ENCODE data around the gene CES5A.

The CES5A gene

DNA sequence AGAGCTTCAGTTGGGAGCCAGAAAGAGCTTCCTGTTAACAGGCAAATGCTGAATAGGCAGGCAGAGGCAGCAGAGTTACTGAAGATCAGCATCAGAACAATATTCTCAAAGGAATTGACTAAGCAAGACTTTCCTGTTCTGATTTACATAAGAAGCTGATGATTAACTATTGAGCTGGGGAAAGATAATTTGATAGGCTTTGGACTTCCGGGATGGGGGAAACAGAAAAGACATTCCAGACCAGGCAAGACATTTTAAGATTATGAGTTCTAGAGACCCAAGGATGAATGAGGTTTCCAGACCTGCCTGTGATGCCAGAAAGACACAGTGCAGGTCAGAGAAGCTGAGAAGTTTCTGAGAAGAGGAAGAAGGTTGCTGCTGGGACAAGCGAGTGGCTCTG lies at the start of gene CES5A:
Gene CES5A, minus strand, starts transcription at position 101 of the 400 bp plus-strand sequence. CDS start 152 bp downstream, outside the sequence.
- DNase-seq = no peak

GRCh38 chr16:55922662-55923061 lies 47.5 kb upstream of the CES5A start:
- no peak for DNase-seq

DNA sequence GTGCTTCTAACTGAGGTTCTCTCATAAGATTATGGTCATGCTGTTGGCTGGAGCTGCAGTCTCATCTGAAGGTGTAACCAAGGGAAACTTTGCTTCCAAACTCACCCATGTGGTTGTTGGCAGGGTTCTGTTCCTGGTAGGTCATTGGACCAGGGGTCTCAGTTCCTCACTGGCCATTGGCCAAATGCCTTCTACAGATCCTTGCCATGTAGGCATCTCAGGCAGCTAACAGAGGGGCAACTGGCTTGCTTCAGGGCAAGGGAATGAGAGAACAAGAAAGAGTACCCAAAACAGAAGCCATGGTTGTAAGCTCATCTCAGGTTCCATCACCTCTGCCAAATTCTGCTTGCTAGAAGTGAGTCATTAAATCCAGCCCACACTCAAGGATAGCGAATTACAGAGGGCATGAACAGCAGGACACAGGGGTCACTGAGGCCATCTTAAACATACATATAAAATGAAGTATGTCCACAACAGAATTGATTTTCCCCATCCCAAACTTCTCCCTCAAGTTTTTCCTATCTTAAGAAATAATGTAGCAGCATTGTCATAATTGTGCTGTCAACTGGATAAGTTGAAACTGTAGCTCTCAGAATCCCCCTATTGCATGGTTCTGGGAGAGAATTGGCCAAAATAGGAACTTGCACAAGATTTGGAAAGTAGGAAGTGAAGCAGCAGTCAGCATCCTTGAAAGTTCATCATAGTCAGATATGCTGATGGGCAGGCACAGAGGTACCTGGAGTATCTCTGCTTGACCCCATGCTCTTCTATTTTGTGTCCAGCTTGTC lies 42.4 kb upstream of the CES5A start:
- no peak for DNase-seq

DNA sequence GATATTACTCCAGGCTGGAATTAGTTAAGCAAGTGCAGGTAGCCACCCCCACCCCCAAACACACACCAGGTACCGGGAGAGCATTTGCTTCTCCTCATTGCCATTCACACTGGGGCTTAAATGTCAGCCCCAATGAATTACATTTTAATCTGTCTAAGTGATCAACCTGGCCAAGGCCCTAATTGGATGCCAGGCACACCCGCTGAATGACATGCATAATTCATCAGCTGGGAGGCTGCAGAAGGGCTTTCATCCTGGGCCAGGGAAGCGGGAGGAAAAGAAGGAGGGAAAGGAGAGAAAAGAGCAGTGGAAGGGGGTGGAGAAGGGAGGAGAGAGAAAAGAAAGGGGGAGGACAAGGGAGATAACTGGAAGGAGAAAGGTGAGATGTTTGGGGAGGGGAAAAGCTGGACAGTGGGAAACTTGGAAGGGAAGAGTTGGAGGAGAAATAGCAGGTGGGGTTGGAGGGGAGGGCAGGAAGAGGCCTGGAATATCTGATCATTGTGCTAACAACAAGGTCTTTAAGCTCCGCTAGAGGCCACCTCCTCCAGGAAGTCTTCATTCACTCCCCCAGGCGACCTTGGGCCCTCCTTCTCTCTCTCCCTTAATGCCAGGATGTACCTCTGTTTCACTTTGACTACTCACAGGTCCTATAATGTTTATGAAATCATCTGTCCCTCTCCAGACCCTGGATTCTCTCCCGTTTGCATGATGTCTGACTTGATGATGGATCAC lies 40.1 kb upstream of the CES5A start:
- peak; percentile 3 for DNase-seq

DNA sequence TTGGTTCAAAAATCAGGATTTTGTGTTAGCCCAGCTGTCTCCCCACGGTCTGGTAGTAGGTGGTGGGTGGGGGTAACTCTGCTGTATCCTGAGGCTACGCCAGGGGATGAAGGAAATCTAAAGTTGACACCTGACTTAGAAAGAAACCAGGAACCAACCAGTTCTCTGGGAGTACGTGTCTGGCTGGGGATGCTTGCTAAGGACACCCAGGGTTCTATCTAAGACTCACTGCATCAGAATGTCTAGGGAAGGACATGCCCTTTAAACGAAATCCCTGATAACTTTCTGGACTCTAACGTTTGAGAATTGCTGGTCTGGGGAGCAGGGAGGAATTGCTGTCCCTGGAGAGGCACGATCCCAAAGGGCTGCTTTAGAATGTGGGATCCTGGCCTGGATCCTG lies 39.2 kb upstream of the CES5A start:
- no peak for DNase-seq

DNA sequence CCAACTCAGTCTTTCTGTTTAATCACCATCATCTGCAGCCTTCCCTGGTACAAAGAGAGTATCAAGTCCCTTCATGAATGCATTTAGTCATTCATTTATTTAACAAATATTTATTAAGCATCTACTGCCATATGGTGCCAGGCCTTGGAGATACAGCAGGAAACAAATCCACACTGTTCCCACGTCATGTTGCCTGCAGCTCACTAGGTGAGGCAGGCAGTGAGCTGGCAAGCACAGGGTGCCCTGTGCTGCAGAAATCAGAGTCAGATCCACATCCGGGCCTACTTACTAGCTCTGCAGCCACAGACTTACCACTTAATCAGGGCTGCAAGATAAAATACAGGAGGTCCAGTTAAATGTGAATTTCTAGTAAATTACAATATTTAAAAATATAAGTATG lies 38.5 kb upstream of the CES5A start:
- DNase-seq = peak; percentile 73

- DNase-seq = peak; percentile 4
Observed at GRCh38 chr16:55913121-55913520, 37.9 kb upstream of the CES5A start.

DNA sequence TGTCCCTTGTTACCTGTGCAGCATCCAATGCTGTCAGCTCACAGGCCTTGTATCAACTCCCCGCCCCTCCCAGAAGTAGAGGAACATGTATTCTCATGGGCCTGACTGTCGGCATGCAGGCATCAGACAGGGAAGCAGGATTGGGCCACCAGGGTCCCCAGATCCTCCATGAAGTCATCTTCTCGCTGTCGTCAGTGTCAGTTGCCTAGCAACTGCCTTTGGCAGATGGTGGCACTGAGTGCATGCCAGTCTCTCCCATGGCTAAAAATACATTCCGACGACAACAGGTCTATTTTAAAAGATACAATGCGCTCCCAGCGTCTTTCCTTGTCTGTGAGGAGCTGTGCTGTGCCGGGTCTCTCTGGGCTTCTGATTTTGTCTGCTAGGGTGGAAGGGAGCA lies 36.8 kb upstream of the CES5A start:
- DNase-seq = peak; percentile 83

GRCh38 chr16:55911616-55912015 lies 36.4 kb upstream of the CES5A start:
- no peak for DNase-seq

- no peak for DNase-seq
Observed at GRCh38 chr16:55909876-55910275, 34.7 kb upstream of the CES5A start.

GRCh38 chr16:55908641-55909040 lies 33.5 kb upstream of the CES5A start:
- no peak for DNase-seq

GRCh38 chr16:55907661-55908060 lies 32.5 kb upstream of the CES5A start:
- DNase-seq = no peak

- DNase-seq = no peak
Observed at GRCh38 chr16:55906123-55906522, 30.9 kb upstream of the CES5A start.

DNA sequence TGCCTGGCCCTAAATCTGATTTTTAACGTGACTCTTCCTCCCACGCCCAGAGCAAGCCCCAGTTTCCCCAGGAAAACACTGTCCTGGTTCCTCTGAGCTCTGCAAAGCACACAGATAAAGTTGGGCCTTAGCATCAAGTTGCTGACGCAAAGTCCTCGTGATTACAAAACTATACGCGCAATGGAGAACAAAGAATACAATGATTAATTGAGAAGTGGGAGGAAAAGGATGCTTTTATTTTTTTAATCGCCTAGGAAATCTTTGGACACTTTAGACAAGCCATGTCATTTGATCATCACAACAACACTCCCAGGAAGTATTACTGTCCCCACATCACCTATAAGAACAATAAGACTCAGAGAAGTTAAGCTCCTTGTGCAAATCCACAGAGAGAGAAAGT lies 30.5 kb upstream of the CES5A start:
- DNase-seq = no peak

DNA sequence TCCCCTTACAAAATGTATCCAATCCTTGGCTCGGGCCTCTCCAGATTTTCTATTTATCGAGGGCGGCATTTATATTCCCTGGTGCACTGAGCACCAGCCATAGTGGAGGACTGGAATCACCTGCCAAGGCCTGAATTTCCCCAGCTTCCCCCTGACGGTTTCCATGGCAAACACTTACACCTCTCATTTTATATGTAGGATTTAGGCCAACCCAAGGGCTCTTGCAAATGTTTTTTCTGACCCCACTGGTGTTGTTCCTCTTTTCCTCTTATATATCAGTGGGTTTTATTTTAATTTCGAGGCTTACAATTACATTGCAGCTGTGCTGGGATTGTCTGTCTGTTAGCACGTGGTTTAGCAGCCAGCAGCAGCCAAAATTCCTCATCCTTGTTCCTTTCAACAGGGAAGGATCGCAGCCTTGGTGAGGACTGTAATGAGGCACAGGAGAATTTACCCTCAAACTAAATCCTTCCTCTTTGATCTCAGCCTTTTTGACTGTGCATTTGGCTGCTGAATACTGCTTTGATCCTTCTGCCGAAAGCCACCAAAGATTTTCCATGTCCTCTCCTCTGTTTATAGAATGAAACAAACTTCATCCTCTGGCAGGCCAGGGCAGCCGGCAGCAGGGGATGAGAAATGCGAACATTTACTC lies 26.5 kb upstream of the CES5A start:
- no peak for DNase-seq

GRCh38 chr16:55900616-55901393 lies 25.6 kb upstream of the CES5A start:
- no peak for DNase-seq

- no peak for DNase-seq
Observed at GRCh38 chr16:55899857-55900256, 24.7 kb upstream of the CES5A start.

GRCh38 chr16:55898592-55898991 lies 23.4 kb upstream of the CES5A start:
- no peak for DNase-seq

GRCh38 chr16:55892821-55893220 lies 17.6 kb upstream of the CES5A start:
- no peak for DNase-seq

- no peak for DNase-seq
Observed at GRCh38 chr16:55889518-55889917, 14.3 kb upstream of the CES5A start.

- no peak for DNase-seq
Observed at GRCh38 chr16:55888546-55888945, 13.4 kb upstream of the CES5A start.

DNA sequence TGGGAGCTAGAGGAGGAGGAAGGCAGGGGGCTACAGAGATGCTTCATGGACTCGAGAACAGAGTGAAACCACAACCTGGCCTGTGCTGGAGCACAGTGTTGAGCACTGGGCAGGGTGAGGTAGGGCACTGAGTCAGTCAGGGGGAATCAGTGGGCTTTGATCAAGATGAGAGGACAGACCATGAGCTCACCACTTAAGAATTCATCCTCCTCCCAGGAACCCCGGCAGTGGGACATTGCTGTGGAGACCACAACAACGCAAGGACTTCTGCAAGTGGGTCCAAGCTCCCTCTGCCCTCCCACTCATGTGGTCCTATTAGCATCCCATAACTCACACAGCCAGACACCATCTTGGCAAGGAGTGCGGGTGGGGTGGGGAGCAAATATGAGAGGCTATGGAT lies 1.7 kb upstream of the CES5A start:
- DNase-seq = no peak

GRCh38 chr16:55873122-55873521 lies 2.1 kb downstream of the CES5A start:
- no peak for DNase-seq

Data from NCI-H1694 treated with DMSO at 0.1 percent for 48 hours (cell line).